HepG2 (cell line): Measurements from ENCODE around the gene GNMT. TPM values are rescaled to one million over a fixed set of nuclear protein-coding genes. Genes with fewer than 3 reads are reported as not detected.

Experiments
- ATF1 ChIP-seq: IDR thresholded peaks from 2 replicates; pipeline ENCODE4 v1.6.1; 2016; ENCODE audit warnings: mild to moderate bottlenecking, control low read depth
- DNMT1 ChIP-seq: sonication (generic); formaldehyde crosslinking; IDR thresholded peaks from 2 replicates; pipeline ENCODE4 v1.5.1; 2020; ENCODE audit warnings: mild to moderate bottlenecking, missing genetic modification reagents
- ERF ChIP-seq: IDR thresholded peaks from 2 replicates; pipeline ENCODE4 v1.6.1; 2018; ENCODE audit warnings: missing biosample characterization, missing genetic modification reagents
- GTF2F1 ChIP-seq: fragments of 150-350 bp; IDR thresholded peaks from 2 replicates; pipeline ENCODE4 v1.6.1; 2014; ENCODE audit warnings: low read length
- GZF1 ChIP-seq: sonication (generic); formaldehyde crosslinking; IDR thresholded peaks from 2 replicates; pipeline ENCODE4 v1.5.1; 2020; ENCODE audit warnings: mild to moderate bottlenecking, missing genetic modification reagents
- KAT7 ChIP-seq: IDR thresholded peaks from 2 replicates; pipeline ENCODE4 v1.6.1; 2018; ENCODE audit warnings: borderline replicate concordance, missing compliant biosample characterization
- KLF9 ChIP-seq: IDR thresholded peaks from 2 replicates; pipeline ENCODE4 v1.6.1; 2016; ENCODE audit warnings: low read depth
- MAFF ChIP-seq: IDR thresholded peaks from 2 replicates; pipeline ENCODE4 v1.6.1; 2011; ENCODE audit warnings: low read depth, low read length, improper control_type of control experiment
- MED1 ChIP-seq: sonication (generic); formaldehyde crosslinking; IDR thresholded peaks from 2 replicates; pipeline ENCODE4 v1.4.0; 2020; ENCODE audit warnings: missing genetic modification reagents
- MLLT10 ChIP-seq: sonication (generic); formaldehyde crosslinking; IDR thresholded peaks from 2 replicates; pipeline ENCODE4 v1.4.0; 2020; ENCODE audit warnings: missing genetic modification reagents
- MTA3 ChIP-seq: sonication (generic); formaldehyde crosslinking; IDR thresholded peaks from 2 replicates; pipeline ENCODE4 v1.4.0; 2020; ENCODE audit warnings: missing genetic modification reagents
- NFE2L2 ChIP-seq: fragments of 150-350 bp; IDR thresholded peaks from 2 replicates; pipeline ENCODE4 v1.6.1; 2014; ENCODE audit warnings: low read length
- PBX3 ChIP-seq: sonication (generic); formaldehyde crosslinking; IDR thresholded peaks from 2 replicates; pipeline ENCODE4 v1.8.1; 2023; ENCODE audit warnings: missing genetic modification reagents, inconsistent platforms, borderline replicate concordance
- POGZ ChIP-seq: sonication (generic); formaldehyde crosslinking; IDR thresholded peaks from 2 replicates; pipeline ENCODE4 v1.4.0; 2020; ENCODE audit warnings: mild to moderate bottlenecking, missing genetic modification reagents
- SKI ChIP-seq: fragments of 450-650 bp; IDR thresholded peaks from one replicate; pipeline ENCODE4 v1.6.1; 2018; ENCODE audit warnings: mild to moderate bottlenecking; ENCODE audit not compliant: partially characterized antibody
- SP140L ChIP-seq: sonication (generic); formaldehyde crosslinking; IDR thresholded peaks from 2 replicates; pipeline ENCODE4 v1.4.0; 2020; ENCODE audit warnings: missing genetic modification reagents, borderline replicate concordance
- TAF15 ChIP-seq: fragments of 200-400 bp; formaldehyde crosslinking; IDR thresholded peaks from one replicate; pipeline ENCODE4 v1.6.1; 2018; ENCODE audit warnings: mild to moderate bottlenecking, low read depth, low read length; ENCODE audit not compliant: poor library complexity, severe bottlenecking
- ZFP62 ChIP-seq: sonication (generic); formaldehyde crosslinking; IDR thresholded peaks from 2 replicates; pipeline ENCODE4 v1.4.0; 2020; ENCODE audit warnings: missing genetic modification reagents
- ZMAT5 ChIP-seq: sonication (generic); formaldehyde crosslinking; IDR thresholded peaks from 2 replicates; pipeline ENCODE4 v1.5.0; 2020; ENCODE audit warnings: mild to moderate bottlenecking, low read depth, missing genetic modification reagents, borderline replicate concordance
- ZNF235 ChIP-seq: sonication (generic); formaldehyde crosslinking; IDR thresholded peaks from 2 replicates; pipeline ENCODE4 v1.8.1; 2023; ENCODE audit warnings: mild to moderate bottlenecking, missing genetic modification reagents, borderline replicate concordance
- ZNF549 ChIP-seq: sonication (generic); formaldehyde crosslinking; IDR thresholded peaks from 2 replicates; pipeline ENCODE4 v1.5.0; 2020; ENCODE audit warnings: missing genetic modification reagents
- ZNF569 ChIP-seq: sonication (generic); formaldehyde crosslinking; IDR thresholded peaks from 2 replicates; pipeline ENCODE4 v1.5.0; 2020; ENCODE audit warnings: mild to moderate bottlenecking, missing genetic modification reagents, moderate library complexity, borderline replicate concordance
- ZNF598 ChIP-seq: sonication (generic); formaldehyde crosslinking; IDR thresholded peaks from 2 replicates; pipeline ENCODE4 v1.5.1; 2020; ENCODE audit warnings: mild to moderate bottlenecking, missing genetic modification reagents, borderline replicate concordance
- ZNF672 ChIP-seq: sonication (generic); formaldehyde crosslinking; IDR thresholded peaks from 2 replicates; pipeline ENCODE4 v1.8.1; 2022; ENCODE audit warnings: missing genetic modification reagents
- ZSCAN25 ChIP-seq: sonication (generic); formaldehyde crosslinking; IDR thresholded peaks from 2 replicates; pipeline ENCODE4 v1.8.0; 2022; ENCODE audit warnings: mild to moderate bottlenecking, missing genetic modification reagents
- ZSCAN29 ChIP-seq: sonication (generic); formaldehyde crosslinking; conservative IDR thresholded peaks from 2 replicates; pipeline ENCODE4 v1.4.0; 2020; ENCODE audit warnings: mild to moderate bottlenecking, missing genetic modification reagents
- polyA plus RNA-seq, 8 experiments: library from polyadenylated mRNA; depleted of rRNA in 3 of 8; stranded (reverse) in 7 of 8; unstranded in 1 of 8; fragments of >200 nt; fragmentation: Illumina TruSeq in 4 of 8; extraction: Trizol in 4 of 8; gene quantifications; 2 replicates each; pipeline versions ENCODE4 v1.2.1 to v1.2.3, GENCODE V29; 2011 to 2016; ENCODE audit warnings: low read depth in 4 of 8, missing spikeins in 1 of 8, mixed read lengths in 1 of 8; ENCODE audit not compliant: insufficient read depth in 1 of 8
- total RNA-seq, 5 experiments: library from RNA; depleted of rRNA; stranded (reverse); fragments of >200 nt; fragmentation: Illumina TruSeq; extraction: Trizol; gene quantifications; 2 replicates each; pipeline ENCODE4 v1.2.3, GENCODE V29; 2016; ENCODE audit warnings: low read depth in 1 of 5
- TF ChIP-seq, protein P1 (sequence below): IDR thresholded peaks from 2 replicates; pipeline ENCODE4 v1.6.1; 2018; ENCODE audit warnings: missing genetic modification reagents, mild to moderate bottlenecking, missing compliant biosample characterization
- TF ChIP-seq, protein P2 (sequence below): sonication (generic); formaldehyde crosslinking; IDR thresholded peaks from 2 replicates; pipeline ENCODE4 v1.9.0; 2022; ENCODE audit warnings: low read depth, missing genetic modification reagents

GNMT gene
- total and polyA plus RNA-seq, 2 of the 13 experiments (the other 11 are each of a cell fraction or from before 2014, with no cell fraction given), result 2.8 to 7.0 TPM

- TF ChIP-seq ATF1 (CRISPR knock-in tag) (peak; percentile 80; the same call in 1 of the 2 replicates), ZNF569 (CRISPR knock-in tag) (peak; percentile 99; the same call in 1 of the 2 replicates), ZNF672 (CRISPR knock-in tag) (peak; percentile 95), KLF9 (CRISPR knock-in tag) (no peak; the same call in 1 of the 2 replicates), ZFP62 (CRISPR knock-in tag) (no peak), ZNF235 (peak; percentile 78; the same call in 1 of the 2 replicates), SKI (peak; percentile 68), KAT7 (CRISPR knock-in tag) (0 out of 2 replicates have a peak, but pooled peaks have one; percentile 95), GZF1 (peak; percentile 79; the same call in 1 of the 2 replicates), TAF15 (peak; percentile 74), ERF (CRISPR knock-in tag) (peak; percentile 100), POGZ (CRISPR knock-in tag) (peak; percentile 94), ZNF549 (CRISPR knock-in tag) (no peak), ZSCAN25 (CRISPR knock-in tag) (no peak; the same call in 1 of the 2 replicates), MTA3 (CRISPR knock-in tag) (no peak), ZMAT5 (no peak), MLLT10 (CRISPR knock-in tag) (no peak), PBX3 (peak; percentile 54), MED1 (CRISPR knock-in tag) (peak; percentile 71), NFE2L2 (no peak), ZSCAN29 (CRISPR knock-in tag) (peak; percentile 98), SP140L (CRISPR knock-in tag) (peak; percentile 89; the same call in 1 of the 2 replicates), ZNF598 (CRISPR knock-in tag) (peak; percentile 97), MAFF (no peak), GTF2F1 (no peak), DNMT1 (CRISPR knock-in tag) (peak; percentile 51)
- TF ChIP-seq, protein P1, sequence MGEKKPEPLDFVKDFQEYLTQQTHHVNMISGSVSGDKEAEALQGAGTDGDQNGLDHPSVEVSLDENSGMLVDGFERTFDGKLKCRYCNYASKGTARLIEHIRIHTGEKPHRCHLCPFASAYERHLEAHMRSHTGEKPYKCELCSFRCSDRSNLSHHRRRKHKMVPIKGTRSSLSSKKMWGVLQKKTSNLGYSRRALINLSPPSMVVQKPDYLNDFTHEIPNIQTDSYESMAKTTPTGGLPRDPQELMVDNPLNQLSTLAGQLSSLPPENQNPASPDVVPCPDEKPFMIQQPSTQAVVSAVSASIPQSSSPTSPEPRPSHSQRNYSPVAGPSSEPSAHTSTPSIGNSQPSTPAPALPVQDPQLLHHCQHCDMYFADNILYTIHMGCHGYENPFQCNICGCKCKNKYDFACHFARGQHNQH (CRISPR knock-in tag), result peak; percentile 97
- TF ChIP-seq, protein P2, sequence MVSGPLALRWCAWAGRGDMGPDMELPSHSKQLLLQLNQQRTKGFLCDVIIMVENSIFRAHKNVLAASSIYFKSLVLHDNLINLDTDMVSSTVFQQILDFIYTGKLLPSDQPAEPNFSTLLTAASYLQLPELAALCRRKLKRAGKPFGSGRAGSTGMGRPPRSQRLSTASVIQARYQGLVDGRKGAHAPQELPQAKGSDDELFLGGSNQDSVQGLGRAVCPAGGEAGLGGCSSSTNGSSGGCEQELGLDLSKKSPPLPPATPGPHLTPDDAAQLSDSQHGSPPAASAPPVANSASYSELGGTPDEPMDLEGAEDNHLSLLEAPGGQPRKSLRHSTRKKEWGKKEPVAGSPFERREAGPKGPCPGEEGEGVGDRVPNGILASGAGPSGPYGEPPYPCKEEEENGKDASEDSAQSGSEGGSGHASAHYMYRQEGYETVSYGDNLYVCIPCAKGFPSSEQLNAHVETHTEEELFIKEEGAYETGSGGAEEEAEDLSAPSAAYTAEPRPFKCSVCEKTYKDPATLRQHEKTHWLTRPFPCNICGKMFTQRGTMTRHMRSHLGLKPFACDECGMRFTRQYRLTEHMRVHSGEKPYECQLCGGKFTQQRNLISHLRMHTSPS (CRISPR knock-in tag), result peak; percentile 30; the same call in 1 of the 2 replicates
Observed at GRCh38 chr6:42928986-42929820, 31.4 kb upstream of the GNMT start, which contains the start of gene CNPY3 (continued).
